Activated effector memory CD4-positive, alpha-beta T cell treated with Interleukin-2 at 50 U/mL for 16 hours (primary cell): ENCODE measurements around the gene RB1.
"Not testable (repeated sequence)": the region's sequence is repeated elsewhere in the genome, so short reads cannot be mapped to it uniquely, and the experiment has no call there.

ENCODE experiments used
- DNase-seq: peaks from one replicate; pipeline ENCODE4 v3.0.0-alpha.2; 2020

RB1 gene

DNA sequence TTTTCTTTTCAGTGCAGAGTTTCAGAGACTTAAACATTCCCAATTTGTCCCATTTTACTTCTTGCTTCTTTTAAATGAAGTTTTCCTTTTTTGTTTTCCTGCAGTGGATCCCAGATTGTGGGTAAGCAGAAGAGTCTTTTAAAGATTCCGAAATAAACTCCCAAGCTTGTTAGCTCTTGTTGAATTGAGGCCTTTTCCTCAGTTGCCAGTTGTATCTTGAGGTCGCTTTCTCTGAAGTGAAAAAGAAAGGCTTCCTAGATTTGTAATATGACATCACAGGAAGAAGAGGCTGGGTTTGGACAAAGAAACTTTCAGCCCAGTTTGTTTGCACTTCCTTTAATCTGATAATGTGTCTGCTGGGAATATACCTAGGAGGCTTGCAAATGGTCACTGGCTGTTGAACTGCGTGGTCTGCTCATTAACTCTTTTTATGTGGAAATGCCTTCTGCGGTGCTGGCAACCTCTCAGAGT, 109.4 kb downstream of the RB1 start, which contains the start of gene LPAR6:
LPAR6 (minus strand) TSS at position 233 of the 471 bp plus-strand sequence. CDS start 690 bp downstream, outside the sequence.
- no peak for DNase-seq

DNA sequence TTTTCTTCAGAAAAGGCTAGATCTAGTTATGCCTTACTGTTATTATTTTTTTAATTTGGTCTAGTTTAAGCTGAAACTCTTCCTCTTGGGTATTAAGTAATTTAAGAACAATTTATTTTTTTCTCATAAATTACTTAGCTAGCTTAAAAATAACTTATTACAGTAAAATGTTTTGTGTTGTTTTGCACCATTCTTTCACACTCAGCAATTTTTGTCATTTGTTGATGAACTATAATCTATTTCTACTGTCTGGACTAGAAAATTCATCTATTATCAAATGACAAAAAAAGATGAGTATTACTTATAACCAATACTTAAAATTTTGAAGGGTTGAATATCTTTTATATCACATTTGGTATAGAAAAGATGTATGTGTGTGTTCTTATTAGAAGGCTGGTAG, 111.0 kb downstream of the RB1 start:
- no peak for DNase-seq

DNA sequence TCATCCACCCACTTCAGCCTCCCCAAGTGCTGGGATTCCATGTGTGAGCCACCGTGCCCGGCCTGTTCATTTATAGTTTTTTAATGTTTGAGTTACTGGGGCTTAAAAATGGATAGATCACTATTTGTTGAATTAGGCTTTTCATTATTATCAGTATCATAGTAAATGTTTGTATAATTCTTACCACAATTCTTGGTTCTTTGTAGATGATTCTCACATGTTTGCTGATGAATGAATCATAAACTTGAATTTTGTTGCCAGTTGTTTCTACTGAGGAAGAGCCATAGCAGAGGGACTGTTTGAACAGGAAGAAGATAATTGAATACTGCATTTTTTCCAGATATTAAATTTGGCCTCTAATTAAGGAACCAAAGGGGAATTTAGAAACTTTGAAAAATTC, 112.0 kb downstream of the RB1 start:
- no peak for DNase-seq

DNA sequence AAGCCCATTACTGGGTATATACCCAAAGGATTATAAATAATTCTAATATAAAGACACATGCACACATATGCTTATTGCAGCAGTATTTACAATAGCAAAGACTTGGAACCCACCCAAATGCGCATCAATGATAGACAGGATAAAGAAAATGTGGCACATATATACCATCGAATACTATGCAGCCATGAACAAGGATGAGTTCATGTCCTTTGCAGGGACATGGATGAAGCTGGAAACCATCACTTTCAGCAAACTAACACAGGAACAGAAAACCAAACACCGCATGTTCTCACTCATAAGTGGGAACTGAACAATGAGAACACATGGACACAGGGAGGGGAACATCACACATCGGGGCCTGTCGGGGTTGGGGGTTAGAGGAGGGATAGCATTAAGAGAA, 118.5 kb downstream of the RB1 start:
- DNase-seq, result not testable (repeated sequence)

DNA sequence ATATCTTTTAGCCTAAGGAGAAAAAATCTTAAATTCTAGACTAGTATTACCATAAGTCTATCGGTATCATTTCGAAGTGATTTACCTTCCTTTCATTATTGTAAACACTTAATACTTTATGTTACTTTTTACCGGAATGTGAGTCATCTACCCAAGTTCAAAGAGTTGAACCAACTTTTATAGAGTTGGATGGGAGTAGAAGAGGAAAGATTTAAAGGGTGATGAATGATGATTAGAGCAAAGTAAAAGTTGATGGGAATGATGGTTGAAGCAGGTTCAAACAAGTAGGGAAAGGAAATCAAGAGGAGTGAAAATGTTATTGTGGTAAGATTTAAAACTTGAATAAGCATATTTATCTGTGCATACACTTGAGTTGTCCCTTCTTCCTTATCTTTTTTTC, 120.7 kb downstream of the RB1 start:
- DNase-seq, result no peak

DNA sequence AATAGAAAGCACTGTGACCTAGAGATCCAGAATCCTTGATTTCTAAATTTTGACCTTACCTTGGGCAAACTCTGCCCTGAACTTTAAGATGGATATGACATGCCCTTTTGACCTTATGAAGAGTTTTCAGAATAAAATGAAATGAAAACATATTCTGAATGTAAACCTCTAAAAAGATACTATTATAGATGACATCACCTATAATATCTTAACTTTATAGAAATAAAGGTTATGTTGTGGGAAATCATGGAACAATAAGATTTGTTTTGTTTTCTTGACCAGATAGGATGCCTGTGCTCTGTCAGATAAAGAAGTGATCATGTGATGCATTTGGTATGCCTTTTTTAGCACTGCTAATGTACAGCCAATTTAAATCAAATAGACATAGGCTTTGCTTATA, 122.5 kb downstream of the RB1 start:
- no peak for DNase-seq

DNA sequence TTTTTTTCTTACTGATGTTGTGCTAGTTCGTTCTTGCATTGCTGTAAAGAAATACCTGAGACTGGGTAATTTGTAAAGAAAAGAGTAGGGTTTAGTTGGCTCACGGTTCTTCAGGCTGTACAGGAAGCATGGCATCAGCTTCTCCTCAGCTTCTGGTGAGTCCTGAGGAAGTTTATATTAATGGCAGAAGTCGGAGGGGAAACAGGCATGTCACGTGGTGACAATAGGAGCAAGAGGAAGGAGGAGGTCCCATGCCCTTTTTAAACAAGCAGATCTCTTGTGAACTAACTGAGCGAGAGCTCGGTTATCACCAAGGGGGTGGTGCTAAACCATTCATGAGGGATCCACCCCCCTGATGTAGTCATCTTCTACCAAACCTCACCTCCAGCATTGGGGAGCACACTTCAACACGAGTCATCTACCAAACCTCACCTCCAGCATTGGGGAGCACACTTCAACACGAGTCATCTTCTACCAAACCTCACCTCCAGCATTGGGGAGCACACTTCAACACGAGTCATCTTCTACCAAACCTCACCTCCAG, 123.3 kb downstream of the RB1 start:
- not testable (repeated sequence) for DNase-seq

DNA sequence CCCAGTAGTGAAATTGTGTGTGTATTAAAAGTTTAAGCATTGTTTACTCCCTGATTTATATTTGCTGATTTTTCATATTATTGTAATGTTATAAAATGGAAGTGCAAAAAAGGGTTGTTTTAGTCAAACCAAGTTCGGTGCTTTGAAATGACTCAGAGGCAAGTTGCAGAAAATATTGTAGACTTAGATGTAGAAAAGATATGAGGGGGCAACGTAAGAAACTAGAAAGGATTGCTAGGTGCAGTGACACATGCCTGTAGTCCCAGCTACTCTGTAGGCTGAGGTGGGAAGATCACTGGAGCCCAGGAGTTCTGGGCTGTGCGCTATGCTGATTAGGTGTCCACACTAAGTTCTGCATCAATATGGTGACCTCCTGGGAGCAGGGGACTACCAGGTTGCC, 125.5 kb downstream of the RB1 start:
- DNase-seq, result no peak

DNA sequence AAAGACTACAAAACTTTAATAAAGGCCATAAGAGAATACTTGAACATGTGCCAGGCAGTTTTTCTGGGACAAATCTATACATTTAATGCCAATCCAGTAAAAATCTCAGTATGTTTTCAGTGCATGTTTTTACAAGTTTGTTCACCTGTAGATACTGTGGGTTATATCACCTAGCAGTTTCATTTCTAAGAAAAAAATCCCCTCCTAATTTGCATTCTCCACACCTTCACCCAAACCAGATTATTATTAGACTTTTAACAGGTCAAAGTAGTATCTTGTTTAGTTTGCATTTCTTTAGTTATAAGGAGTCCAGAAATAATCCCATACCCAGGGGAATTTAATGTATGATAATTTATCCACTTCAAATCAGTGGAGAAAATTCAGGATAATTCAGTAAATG, 126.3 kb downstream of the RB1 start:
- DNase-seq, result no peak

DNA sequence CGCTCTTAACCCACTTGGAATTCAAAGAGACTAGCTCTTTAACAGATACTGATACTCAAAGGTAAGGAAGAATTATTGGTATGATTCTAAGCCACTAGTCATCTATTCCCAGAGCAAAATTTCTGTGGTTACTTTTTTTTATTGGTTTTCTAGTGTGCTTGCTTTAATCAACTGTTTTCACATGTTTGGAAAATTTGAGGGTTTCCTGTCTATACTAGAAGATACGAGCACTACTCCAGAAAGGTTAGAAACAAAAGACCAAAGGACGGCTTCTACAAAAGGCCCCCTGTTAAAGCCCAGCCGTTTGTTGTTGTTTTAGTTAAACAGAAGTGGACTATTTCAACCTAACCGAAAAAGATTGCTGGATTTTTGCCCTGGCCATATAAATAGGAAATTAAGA, 127.9 kb downstream of the RB1 start:
- no peak for DNase-seq

DNA sequence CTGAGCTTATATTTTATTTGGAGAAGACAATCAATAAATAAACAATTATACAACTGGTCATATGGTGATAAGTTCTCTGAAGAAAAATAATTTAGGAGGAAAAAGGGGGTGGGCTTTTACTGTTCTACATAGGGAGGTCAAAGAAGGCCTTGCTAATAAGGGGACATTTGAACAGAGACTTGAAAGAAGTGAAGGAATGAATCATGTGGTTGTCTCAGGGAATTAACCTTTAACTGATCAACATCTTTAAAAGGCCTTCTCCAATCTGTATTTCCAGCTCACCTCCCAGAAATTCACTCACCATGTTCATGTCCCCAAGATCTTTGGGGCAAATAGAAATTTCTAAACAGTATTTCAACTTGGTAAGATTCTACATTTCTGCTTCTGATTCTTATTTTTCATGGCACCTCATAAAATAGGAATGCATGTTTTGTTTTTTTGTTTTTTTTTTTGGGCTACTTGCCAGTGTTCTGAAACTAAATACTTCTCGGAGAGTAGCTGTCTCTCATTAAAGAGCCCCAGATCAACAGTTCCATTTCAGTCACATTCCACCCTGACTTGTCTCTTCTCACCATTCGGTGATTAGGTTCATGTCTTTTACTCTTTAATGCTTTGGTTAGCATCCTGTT, 128.6 kb downstream of the RB1 start:
- no peak for DNase-seq

DNA sequence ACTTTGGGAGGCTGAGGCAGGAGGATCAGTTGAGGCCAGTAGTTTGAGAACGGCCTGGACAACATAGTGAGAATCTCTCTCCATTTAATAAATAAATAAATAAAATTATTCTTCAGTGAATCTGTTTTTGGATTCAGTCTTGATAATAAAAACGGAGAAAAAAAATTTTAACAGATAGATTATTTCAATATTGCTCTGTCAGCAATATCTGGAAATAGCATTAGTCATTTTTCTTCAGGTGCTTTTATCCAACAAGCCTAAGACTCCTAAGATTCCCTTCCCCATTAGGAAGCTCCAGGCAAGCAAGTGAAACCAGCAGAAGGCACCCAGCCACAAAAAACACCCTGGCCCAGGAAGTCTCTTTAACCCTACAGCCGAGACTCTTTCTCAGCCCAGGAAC, 130.6 kb downstream of the RB1 start:
- no peak for DNase-seq

DNA sequence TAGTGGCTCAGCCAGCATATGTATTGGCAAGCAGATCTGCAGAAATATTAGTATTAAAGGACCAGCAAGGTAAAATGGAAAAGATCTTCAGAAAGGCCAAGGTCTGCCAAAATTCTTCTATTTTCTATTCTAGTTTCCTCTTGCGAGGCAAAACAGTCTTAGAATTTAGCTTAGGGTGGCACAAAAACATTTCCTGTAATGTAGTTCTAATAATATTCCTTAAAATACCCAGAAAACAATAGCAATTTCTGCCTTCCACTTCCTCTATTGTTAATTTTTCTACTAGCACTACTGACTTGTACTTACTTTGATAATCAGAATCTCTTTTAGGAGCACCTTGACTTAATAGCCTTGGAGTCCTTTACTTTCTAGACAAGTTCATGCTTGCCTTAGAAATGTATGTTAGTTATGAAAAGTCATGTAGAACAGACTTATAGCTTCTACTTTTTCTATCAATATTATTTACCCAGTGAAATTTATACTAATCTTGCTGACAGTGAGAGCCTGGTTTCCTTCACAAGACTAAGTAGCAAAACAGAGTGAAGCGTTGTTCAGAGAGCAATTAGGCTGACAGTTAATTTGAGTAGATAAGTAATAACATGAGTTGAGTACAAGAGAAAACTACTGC, 133.2 kb downstream of the RB1 start:
- DNase-seq, result no peak

DNA sequence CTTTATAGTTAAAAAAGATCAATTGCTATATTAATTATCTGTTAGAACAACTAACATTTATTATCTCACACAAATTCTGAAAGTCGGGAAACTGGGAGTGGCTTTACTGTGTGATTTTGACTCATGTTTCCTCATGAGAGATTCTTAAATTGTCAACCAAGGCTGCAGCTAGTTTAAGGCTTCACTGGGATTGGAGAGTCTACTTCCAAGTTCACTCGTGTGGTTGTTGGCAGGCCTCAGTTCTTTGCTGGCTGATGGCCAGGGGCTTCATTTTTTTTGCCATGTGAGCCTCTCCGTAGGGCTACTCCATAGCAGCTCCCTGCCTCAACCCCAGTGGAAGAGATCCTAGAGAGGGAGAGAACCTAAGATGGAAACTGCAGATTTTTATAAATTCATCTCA, 133.8 kb downstream of the RB1 start:
- no peak for DNase-seq

DNA sequence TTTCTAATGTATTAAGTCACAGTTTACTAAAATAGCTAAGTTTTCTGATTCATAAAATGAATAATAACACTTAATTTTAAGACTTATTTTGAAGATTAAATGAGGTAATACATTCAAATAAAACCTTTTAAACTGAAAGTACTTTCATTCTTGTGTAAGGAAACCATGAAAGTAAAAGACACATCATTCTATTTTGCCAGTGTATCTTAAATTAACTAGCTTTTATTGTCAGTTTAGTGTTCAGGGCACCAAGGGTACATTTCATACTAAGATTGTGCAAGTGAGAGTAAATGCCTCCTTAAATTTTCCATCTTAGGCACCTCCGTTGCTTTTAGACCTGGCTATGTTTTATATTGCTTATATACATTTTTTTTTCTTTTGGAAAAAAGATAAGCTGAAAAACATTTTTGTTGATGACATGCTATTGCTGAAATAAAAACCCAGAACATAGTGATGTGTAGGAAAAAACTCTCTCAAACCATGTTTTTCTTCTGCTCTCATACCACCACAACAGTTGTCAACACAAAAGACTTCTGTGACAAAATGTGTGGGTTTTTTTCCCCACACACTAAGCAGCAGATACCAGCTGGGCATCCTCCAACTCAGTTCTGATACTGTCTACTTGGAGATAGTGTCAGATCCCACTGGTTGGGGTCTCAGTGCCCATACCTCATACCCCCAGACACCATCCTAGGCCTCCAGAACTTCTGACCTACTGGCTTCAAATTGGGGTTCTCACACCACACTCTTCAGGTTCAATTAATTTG, 140.1 kb downstream of the RB1 start:
- no peak for DNase-seq

DNA sequence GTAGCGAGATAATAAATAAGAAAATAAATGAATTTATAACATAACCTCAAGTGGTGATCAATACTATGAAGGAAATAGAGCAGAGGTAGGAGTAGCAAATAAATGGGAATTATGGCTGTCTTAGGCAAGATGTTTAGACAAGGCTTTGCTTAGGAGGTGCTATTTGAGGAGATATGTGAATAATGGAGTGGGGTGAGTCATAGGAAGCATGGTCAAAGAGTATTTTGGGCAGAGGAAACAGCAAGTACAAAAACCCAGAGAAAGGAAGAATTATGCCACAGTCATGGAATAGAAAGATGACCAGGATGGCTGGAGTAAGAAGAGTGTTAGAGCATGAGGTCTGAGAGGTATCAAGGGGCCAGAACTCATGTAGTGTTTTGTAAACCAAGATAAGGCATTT, 142.9 kb downstream of the RB1 start:
- no peak for DNase-seq

DNA sequence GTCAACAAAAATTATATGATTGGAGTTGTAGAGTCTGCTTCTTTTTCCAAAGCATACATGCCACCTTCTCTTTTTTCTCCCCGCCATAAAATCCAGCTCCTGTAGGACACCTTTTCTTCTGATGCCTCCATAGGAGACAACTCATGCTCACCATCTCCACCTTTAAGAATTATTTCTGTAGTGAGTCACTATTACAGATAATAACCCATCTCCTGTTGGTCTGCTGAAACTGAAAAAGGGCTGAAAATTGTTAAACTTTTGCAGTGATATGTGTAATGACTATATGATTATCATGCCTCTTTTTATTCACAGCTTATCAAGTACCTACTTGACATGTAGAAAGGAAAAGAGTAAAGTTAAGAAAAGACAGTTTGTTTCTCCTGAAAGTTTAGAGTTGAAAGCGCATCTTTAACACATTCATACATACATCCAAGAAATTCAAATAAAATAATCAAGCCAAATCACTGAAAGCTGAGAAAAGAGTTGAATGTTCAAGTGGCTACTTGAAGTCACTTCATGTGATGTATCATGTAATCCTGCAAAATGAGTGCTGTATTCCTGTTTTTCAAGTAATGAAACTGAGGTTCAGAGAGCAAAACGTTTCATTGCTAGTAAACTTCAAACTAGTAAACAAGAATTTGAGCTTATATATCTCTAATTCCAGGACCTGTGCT, 144.9 kb downstream of the RB1 start:
- no peak for DNase-seq

DNA sequence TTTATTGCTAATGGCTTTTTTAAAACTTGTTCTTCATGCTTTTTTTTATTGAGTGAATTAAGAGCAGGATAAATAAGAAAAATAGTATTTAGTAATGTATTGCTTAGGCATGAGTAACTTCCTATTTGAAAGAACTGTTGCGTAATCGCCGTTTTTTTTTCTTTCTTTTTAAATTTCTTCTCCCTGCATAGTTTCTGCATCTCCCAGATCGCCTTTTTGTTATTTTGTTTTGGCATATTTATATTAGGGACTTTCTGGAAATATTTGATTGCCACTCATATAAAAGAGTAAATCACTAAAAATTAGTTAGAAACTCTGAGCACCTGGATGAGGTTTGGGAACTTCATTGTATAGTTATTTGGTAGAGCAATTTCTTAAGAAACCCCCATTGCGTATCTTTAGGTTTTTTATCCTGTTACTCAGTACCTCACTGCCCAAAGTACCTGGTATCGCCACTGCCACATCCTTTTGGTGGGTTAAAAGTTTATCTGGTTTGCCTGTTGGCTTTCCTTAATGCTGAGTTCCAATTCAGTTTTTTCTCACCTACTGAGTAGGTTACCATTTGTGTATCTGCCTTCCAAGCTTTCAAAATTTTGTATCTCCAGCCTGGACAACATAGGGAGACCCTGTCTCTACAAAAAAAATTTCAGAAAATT, 145.5 kb downstream of the RB1 start:
- DNase-seq, result no peak

DNA sequence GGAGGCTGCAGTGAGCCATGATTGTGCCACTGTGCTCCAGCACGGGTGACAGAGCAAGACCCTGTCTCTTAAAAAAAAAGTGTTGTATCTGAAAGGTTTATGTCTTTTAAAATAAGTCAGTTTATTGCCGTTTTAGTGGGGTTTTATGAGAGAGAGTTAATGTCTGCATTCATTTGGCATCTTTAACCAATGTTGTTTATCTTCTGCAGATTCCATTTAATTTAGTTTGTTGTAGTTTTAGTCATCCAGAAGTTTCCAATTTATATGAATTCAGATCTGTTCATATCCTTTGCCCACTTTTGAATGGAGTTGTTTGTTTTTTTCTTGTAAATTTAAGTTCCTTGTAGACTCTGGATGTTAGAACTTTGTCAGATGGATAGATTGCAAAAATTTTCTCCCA, 146.1 kb downstream of the RB1 start:
- DNase-seq, result no peak

DNA sequence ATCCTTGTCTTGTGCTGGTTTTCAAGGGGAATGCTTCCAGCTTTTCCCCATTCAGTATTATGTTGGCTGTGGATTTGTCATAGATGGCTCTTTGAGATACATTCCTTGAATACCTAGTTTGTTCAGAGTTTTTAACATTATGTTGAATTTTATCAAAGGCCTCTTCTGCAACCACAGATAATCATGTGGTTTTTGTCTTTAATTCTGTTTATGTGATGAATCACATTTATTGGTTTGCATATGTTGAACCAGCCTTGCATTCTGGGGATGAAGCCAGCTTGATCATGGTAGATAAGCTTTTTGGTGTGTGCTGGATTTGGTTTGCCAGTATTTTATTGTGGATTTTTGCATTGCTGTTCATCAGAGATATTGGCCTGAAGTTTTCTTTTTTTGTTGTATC, 147.6 kb downstream of the RB1 start:
- DNase-seq, result not testable (repeated sequence)

DNA sequence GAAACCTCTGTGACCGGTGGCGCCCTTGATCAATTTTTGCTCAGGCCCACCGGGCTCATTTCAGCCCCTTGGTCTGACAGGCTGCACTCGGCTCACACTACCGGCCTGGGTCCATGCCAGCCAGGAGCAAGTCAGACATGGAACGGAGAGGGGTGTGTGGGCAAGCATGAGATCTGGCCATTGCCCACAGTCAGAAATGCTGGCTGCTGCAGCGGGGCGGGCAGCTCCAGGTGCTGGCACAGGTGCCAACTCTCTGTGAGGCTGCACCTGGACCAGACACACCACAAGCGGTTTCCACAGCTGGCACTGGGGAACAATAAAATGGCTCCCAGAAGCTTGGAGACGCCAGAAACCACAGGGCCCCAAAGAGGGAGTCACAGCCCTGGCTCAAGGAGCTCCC, 153.0 kb downstream of the RB1 start:
- no peak for DNase-seq

DNA sequence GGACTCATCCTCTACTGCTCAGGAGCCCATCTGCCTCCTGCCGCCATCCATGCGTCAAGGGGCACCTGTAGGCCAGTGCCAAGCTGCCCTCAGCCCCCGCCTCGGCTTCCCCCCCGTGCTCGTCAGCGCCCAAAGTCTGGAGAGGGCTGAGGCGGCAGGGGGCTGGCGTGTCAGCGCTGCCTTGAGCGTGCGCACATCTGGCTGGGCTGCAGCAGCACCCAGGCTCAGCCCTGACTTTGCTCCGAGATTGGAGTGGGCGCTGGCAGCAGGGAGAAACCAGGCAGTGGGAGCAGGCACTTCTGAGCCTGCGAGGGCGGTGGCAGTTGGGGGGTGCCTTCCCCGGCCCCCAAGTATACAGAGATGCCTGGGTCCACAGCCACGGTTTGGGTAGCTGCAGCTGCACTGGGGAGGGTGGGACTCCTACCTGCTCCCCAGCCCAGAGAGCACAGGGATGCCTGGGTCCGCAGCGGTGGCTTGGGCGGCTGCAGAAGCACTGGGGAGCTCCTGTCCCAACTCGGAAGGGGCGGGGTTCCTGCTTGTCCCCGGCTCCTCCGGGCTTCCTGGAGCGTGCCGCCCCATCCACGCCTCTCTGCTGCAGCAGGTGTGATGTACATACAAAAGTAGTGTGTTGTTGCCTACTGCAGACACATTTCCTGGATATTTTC, 154.2 kb downstream of the RB1 start:
- no peak for DNase-seq
